Neural cell (in vitro differentiated cells): ENCODE measurements around the gene LHX4. TPM values are rescaled to one million over a fixed set of nuclear protein-coding genes. Genes with fewer than 3 reads are reported as not detected.

Experiments used
- H2AFZ ChIP-seq: fragments of 200-600, 300-800 bp; sonication (generic), shearing (Covaris generic); 2 replicates; pipeline ENCODE4 v1.6.0; 2014; ENCODE audit warnings: low read depth, mild to moderate bottlenecking, antibody characterized with exemption, low read length, moderate library complexity
- H3F3A ChIP-seq: fragments of 200-600 bp; shearing (Covaris generic); 2 replicates; pipeline ENCODE4 v1.6.1; 2016; ENCODE audit warnings: mild to moderate bottlenecking, moderate library complexity, mixed read lengths, antibody characterized with exemption, low read length; ENCODE audit not compliant: insufficient read depth, poor library complexity, severe bottlenecking
- H3K27ac ChIP-seq: fragments of 200-600, 300-800 bp; sonication (generic), shearing (Covaris generic); 2 replicates; pipeline ENCODE4 v1.5.1; 2014; ENCODE audit warnings: mild to moderate bottlenecking, low read length, moderate library complexity
- H3K27me3 ChIP-seq: fragments of 300-800, 200-600 bp; sonication (generic), shearing (Covaris generic); 2 replicates; pipeline ENCODE4 v1.6.0; 2014; ENCODE audit warnings: mild to moderate bottlenecking, low read depth, low read length, moderate library complexity; ENCODE audit not compliant: insufficient read depth
- H3K36me3 ChIP-seq: fragments of 300-800, 200-600 bp; sonication (generic), shearing (Covaris generic); 2 replicates; pipeline ENCODE4 v1.5.1; 2014; ENCODE audit warnings: mild to moderate bottlenecking, antibody characterized with exemption, low read length, moderate library complexity; ENCODE audit not compliant: insufficient read depth
- H3K4me2 ChIP-seq: fragments of 300-800, 200-600 bp; sonication (generic), shearing (Covaris generic); 2 replicates; pipeline ENCODE4 v1.6.0; 2014; ENCODE audit warnings: mild to moderate bottlenecking, low read length
- H3K4me3 ChIP-seq: fragments of 300-800, 200-600 bp; sonication (generic), shearing (Covaris generic); 2 replicates; pipeline ENCODE4 v1.5.1; 2014; ENCODE audit warnings: mild to moderate bottlenecking, low read length, moderate library complexity
- H3K79me2 ChIP-seq: fragments of 200-600 bp; shearing (Covaris generic); replicated peaks from 2 replicates; pipeline ENCODE4 v1.6.0; 2014; ENCODE audit warnings: mild to moderate bottlenecking, low read length, moderate library complexity; ENCODE audit not compliant: insufficient read depth
- H3K9ac ChIP-seq: fragments of 300-800, 200-600 bp; sonication (generic), shearing (Covaris generic); 2 replicates; pipeline ENCODE4 v1.6.1; 2016; ENCODE audit warnings: mild to moderate bottlenecking, low read length, mixed read lengths
- H3K9me2 ChIP-seq: fragments of 200-600 bp; shearing (Covaris generic); 2 replicates; pipeline ENCODE4 v1.6.1; 2016; ENCODE audit warnings: mild to moderate bottlenecking, low read length, mixed read lengths; ENCODE audit not compliant: insufficient read depth
- H3K9me3 ChIP-seq: fragments of 200-600, 300-800 bp; sonication (generic), shearing (Covaris generic); 2 replicates; pipeline ENCODE4 v1.6.1; 2016; ENCODE audit warnings: mild to moderate bottlenecking, mixed run types, low read length, moderate library complexity, mixed read lengths
- H4K20me1 ChIP-seq: fragments of 200-600 bp; shearing (Covaris generic); 2 replicates; pipeline ENCODE4 v1.6.1; 2016; ENCODE audit warnings: mild to moderate bottlenecking, mixed run types; ENCODE audit not compliant: insufficient read depth
- CTCF ChIP-seq: fragments of 450-650 bp; IDR thresholded peaks from 2 replicates; pipeline ENCODE4 v1.5.1; 2014; ENCODE audit warnings: antibody characterized with exemption, mild to moderate bottlenecking, moderate library complexity; ENCODE audit not compliant: poor library complexity, severe bottlenecking
- EP300 ChIP-seq: fragments of 450-650 bp; conservative IDR thresholded peaks from 2 replicates; pipeline ENCODE4 v1.6.1; 2014; ENCODE audit warnings: antibody characterized with exemption, mild to moderate bottlenecking, moderate library complexity; ENCODE audit not compliant: poor library complexity, severe bottlenecking
- EZH2 ChIP-seq: fragments of 200-600, 300-800 bp; shearing (Covaris generic), sonication (generic); IDR thresholded peaks from 2 replicates; pipeline ENCODE4 v1.6.1; 2014; ENCODE audit warnings: antibody characterized with exemption, low read length, borderline replicate concordance, mild to moderate bottlenecking; ENCODE audit not compliant: insufficient read depth, poor library complexity, severe bottlenecking
- MXI1 ChIP-seq: fragments of 450-650 bp; conservative IDR thresholded peaks from 2 replicates; pipeline ENCODE4 v1.6.1; 2014; ENCODE audit warnings: antibody characterized with exemption, mild to moderate bottlenecking; ENCODE audit not compliant: poor library complexity, severe bottlenecking
- POLR2AphosphoS5 ChIP-seq: IDR thresholded peaks from 2 replicates; pipeline ENCODE4 v1.6.1; 2012
- RAD21 ChIP-seq: fragments of 450-650 bp; conservative IDR thresholded peaks from 2 replicates; pipeline ENCODE4 v1.6.1; 2014; ENCODE audit warnings: antibody characterized with exemption, mild to moderate bottlenecking, moderate library complexity
- SMC3 ChIP-seq: fragments of 450-650 bp; conservative IDR thresholded peaks from 2 replicates; pipeline ENCODE4 v1.6.1; 2014; ENCODE audit warnings: antibody characterized with exemption, mild to moderate bottlenecking, moderate library complexity; ENCODE audit not compliant: poor library complexity
- TAF1 ChIP-seq: IDR thresholded peaks from 2 replicates; pipeline ENCODE4 v1.6.1; 2012; ENCODE audit warnings: low read depth
- polyA plus RNA-seq: library from polyadenylated mRNA; depleted of rRNA; stranded (reverse); fragments of >200 nt; gene quantifications from 2 replicates; pipeline ENCODE4 v1.2.3, GENCODE V29; 2014
- TF ChIP-seq, protein P1 (sequence below): IDR thresholded peaks from 2 replicates; pipeline ENCODE4 v1.6.1; 2012; ENCODE audit warnings: borderline replicate concordance

Gene LHX4
- polyA plus RNA-seq, 1 donor from 2014 or later, result not detected

- H3F3A ChIP-seq, result no peaks in the 10 kb centered on the region
- H3K9me2 ChIP-seq, result no peaks in the 10 kb centered on the region
- H3K27ac ChIP-seq, result no peak overlapping the region
- no peaks in the 10 kb centered on the region for H3K9me3 ChIP-seq
- H4K20me1 ChIP-seq, result no peaks in the 10 kb centered on the region
- H3K9ac ChIP-seq, result no peak overlapping the region
- no peak for TF ChIP-seq MXI1
- TF ChIP-seq, protein P1, sequence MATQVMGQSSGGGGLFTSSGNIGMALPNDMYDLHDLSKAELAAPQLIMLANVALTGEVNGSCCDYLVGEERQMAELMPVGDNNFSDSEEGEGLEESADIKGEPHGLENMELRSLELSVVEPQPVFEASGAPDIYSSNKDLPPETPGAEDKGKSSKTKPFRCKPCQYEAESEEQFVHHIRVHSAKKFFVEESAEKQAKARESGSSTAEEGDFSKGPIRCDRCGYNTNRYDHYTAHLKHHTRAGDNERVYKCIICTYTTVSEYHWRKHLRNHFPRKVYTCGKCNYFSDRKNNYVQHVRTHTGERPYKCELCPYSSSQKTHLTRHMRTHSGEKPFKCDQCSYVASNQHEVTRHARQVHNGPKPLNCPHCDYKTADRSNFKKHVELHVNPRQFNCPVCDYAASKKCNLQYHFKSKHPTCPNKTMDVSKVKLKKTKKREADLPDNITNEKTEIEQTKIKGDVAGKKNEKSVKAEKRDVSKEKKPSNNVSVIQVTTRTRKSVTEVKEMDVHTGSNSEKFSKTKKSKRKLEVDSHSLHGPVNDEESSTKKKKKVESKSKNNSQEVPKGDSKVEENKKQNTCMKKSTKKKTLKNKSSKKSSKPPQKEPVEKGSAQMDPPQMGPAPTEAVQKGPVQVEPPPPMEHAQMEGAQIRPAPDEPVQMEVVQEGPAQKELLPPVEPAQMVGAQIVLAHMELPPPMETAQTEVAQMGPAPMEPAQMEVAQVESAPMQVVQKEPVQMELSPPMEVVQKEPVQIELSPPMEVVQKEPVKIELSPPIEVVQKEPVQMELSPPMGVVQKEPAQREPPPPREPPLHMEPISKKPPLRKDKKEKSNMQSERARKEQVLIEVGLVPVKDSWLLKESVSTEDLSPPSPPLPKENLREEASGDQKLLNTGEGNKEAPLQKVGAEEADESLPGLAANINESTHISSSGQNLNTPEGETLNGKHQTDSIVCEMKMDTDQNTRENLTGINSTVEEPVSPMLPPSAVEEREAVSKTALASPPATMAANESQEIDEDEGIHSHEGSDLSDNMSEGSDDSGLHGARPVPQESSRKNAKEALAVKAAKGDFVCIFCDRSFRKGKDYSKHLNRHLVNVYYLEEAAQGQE, result no peak
- H3K36me3 ChIP-seq, result no peaks in the 10 kb centered on the region
- H3K4me3 ChIP-seq, result no peak overlapping the region
- no peak overlapping the region for H3K4me2 ChIP-seq
- no peaks in the 10 kb centered on the region for H3K27me3 ChIP-seq
- no peak overlapping the region for H2AFZ ChIP-seq
- no peaks in the 10 kb centered on the region for H3K79me2 ChIP-seq
These were observed 34.7 kb upstream of the LHX4 start for GRCh38 chr1:180195401-180195800.

- H3K27ac ChIP-seq, result no peak overlapping the region
- H3K79me2 ChIP-seq, result no peaks in the 10 kb centered on the region
- no peak overlapping the region for H2AFZ ChIP-seq
- H3K27me3 ChIP-seq, result no peaks in the 10 kb centered on the region
- H3K9me2 ChIP-seq, result no peaks in the 10 kb centered on the region
- TF ChIP-seq POLR2AphosphoS5, result no peak
- no peak for TF ChIP-seq RAD21
- TF ChIP-seq SMC3, result no peak
- TF ChIP-seq TAF1, result no peak
- TF ChIP-seq MXI1, result no peak
- TF ChIP-seq EZH2, result no peak
- no peak for TF ChIP-seq EP300
- no peak for TF ChIP-seq CTCF
- TF ChIP-seq, protein P1, result no peak
- no peaks in the 10 kb centered on the region for H3K36me3 ChIP-seq
- H4K20me1 ChIP-seq, result no peaks in the 10 kb centered on the region
- no peaks in the 10 kb centered on the region for H3K9me3 ChIP-seq
- no peak overlapping the region for H3K4me3 ChIP-seq
- no peak overlapping the region for H3K9ac ChIP-seq
- H3K4me2 ChIP-seq, result no peak overlapping the region
- no peaks in the 10 kb centered on the region for H3F3A ChIP-seq
These were observed 34.1 kb upstream of the LHX4 start for GRCh38 chr1:180195916-180196315.
